ENCODE data around the gene CFAP300.

The CFAP300 gene

DNA sequence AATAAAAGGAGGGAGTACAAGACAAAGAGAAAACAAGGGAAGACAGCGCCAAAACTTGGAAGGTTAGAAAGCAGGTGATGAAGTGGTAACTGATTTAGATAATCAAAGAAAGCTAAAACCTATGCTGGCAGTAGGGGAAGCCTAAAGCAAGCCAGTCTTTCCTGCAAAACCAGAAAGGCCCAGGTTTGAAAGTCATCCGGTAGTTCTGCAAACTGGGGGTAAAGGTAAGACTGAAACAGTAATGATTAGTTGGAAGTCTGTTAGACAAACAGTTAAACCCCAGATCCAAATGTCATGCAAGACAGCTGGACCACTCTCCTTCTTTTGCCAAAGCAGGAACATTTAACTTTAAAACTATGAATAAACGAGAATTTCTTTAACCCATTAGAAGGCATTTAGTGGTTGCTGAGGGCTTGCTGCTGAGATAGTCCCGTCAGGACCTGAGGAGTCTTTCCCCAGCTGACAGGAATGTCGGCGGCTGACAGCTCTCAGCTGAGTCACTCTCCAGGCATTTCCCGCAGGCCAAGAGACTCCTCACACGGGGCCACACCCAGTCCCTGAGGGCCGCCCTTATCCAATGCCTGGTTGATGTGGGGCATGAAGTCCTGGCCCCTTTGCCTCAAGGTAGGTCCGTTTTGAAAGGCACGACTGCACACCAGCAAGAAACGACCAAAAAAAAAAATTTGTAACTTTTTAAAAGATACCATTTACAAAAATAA lies 36.3 kb upstream of the CFAP300 start:
- no peak overlapping the region for H3K4me3 ChIP-seq (ENCODE audit: low read depth, low read length)
- peak; percentile 90 for DNase-seq (ENCODE audit: low read depth)
- TF ChIP-seq, protein P1, sequence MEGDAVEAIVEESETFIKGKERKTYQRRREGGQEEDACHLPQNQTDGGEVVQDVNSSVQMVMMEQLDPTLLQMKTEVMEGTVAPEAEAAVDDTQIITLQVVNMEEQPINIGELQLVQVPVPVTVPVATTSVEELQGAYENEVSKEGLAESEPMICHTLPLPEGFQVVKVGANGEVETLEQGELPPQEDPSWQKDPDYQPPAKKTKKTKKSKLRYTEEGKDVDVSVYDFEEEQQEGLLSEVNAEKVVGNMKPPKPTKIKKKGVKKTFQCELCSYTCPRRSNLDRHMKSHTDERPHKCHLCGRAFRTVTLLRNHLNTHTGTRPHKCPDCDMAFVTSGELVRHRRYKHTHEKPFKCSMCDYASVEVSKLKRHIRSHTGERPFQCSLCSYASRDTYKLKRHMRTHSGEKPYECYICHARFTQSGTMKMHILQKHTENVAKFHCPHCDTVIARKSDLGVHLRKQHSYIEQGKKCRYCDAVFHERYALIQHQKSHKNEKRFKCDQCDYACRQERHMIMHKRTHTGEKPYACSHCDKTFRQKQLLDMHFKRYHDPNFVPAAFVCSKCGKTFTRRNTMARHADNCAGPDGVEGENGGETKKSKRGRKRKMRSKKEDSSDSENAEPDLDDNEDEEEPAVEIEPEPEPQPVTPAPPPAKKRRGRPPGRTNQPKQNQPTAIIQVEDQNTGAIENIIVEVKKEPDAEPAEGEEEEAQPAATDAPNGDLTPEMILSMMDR (conservative IDR thresholded peaks at IDR 0.05; ENCODE audit: low read depth, low read length): no peak

DNA sequence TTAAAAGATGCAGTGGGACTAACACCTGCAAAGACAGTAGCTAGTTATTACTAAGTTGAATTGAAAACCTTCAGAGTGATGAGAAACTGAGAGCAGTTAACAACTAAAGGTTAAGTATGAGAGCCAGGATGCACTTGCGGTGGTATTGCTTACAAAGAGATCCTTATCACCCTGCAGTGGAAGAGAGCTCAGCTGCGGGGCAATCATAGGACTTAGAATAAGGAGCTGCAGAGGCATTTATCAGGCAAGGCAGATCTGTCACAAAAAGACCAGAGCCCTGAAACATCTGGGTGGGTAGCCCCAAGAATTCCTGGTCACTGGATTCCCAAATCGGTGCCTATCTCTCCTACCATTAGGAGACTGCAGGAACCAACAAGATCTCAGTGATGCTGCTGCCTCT lies 34.3 kb upstream of the CFAP300 start:
- TF ChIP-seq, protein P1 (conservative IDR thresholded peaks at IDR 0.05; ENCODE audit: low read depth, low read length): no peak
- DNase-seq (ENCODE audit: low read depth): peak; percentile 8
- no peak overlapping the region for H3K4me3 ChIP-seq (ENCODE audit: low read depth, low read length)

GRCh38 chr11:102014756-102015155 lies 32.5 kb upstream of the CFAP300 start:
- H3K4me3 ChIP-seq (ENCODE audit: low read depth, low read length): no peak overlapping the region
- DNase-seq (ENCODE audit: low read depth): no peak

GRCh38 chr11:102017026-102017425 lies 30.2 kb upstream of the CFAP300 start:
- TF ChIP-seq, protein P1 (conservative IDR thresholded peaks at IDR 0.05; ENCODE audit: low read depth, low read length): no peak
- no peak overlapping the region for H3K4me3 ChIP-seq (ENCODE audit: low read depth, low read length)
- DNase-seq (ENCODE audit: low read depth): no peak

More at GRCh38 chr11:102014756-102015155, 32.5 kb upstream of the CFAP300 start:
- TF ChIP-seq, protein P1 (conservative IDR thresholded peaks at IDR 0.05; ENCODE audit: low read depth, low read length): no peak

DNA sequence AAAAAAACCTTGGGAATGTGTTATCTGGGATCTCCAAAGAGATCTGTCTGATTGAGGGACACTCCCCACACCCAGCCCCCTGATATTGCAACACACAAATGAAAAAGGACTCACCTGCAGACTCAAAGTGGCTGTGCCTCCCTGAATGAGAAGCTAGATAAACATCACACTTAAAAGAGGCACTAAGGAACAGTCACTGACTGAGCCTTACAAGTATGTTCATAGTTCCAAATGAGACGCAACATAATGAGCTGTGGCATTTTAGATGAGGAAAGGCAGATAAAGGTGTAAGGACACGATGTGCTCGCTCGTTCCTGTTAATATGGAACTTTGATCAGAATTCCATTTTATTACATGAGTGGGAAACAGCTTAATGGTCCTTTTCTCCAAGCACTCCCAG lies 21.0 kb upstream of the CFAP300 start:
- H3K4me3 ChIP-seq (ENCODE audit: low read depth, low read length): no peak overlapping the region
- DNase-seq (ENCODE audit: low read depth): no peak
- TF ChIP-seq, protein P1 (conservative IDR thresholded peaks at IDR 0.05; ENCODE audit: low read depth, low read length): no peak

- peak; percentile 2 for DNase-seq (ENCODE audit: low read depth)
- TF ChIP-seq, protein P1 (conservative IDR thresholded peaks at IDR 0.05; ENCODE audit: low read depth, low read length): no peak
- H3K4me3 ChIP-seq (ENCODE audit: low read depth, low read length): no peak overlapping the region
These were observed 20.3 kb upstream of the CFAP300 start for GRCh38 chr11:102026959-102027358.

- H3K4me3 ChIP-seq (ENCODE audit: low read depth, low read length): no peak overlapping the region
- DNase-seq (ENCODE audit: low read depth): no peak
- TF ChIP-seq, protein P1 (conservative IDR thresholded peaks at IDR 0.05; ENCODE audit: low read depth, low read length): no peak
These were observed 10.5 kb upstream of the CFAP300 start for GRCh38 chr11:102036757-102037156.
